NCI-H226 (cell line): ENCODE data around the gene SH2D5.

ENCODE experiments used
- DNase-seq: peaks from one replicate; pipeline ENCODE4 v3.0.0-alpha.2; 2015

Gene SH2D5

GRCh38 chr1:20732588-20733359 lies at the start of gene SH2D5:
SH2D5 (minus strand) TSS chr1:20732703; CDS start chr1:20728044, 4,659 bp downstream.
- DNase-seq: peak; percentile 99

GRCh38 chr1:20775700-20776099 lies 43.2 kb upstream of the SH2D5 start:
- no peak for DNase-seq

- no peak for DNase-seq
Observed at GRCh38 chr1:20771780-20772179, 39.3 kb upstream of the SH2D5 start.

DNA sequence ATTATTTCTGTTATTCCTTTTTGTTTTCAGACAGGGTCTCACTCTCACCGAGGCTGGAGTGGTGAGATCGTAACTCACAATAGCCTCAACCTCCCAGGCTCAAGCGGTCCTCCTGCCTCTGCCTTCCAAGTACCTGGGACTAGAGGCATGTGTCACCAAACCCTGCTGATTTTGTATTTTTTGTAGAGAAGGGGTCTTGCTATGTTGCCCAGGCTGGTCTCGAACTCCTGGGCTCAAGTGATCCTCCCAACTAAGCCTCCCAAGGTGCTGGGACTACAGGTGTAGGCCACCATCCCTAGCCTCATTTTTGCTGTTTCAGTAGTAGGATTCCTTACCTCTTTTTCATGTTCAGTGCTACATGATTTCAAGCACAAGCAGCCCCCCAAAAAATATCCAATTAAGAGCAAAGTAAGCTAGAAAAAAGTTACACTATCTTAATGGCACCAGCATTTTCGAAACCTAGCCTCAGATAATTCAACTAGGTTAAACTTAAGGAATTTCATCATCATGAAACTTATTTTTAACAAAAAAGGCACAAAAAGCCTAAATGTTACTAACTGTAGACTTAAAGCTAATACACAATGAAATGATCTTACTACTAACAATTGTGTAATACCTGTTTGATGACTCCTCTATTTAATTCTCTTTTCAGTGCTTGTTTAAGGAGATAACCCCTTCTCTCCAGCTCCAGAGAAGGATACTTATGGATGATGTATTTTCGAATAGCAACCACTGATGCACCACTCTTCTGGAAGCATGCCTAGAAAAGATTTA lies 38.0 kb upstream of the SH2D5 start:
- DNase-seq: no peak

- DNase-seq: no peak
Observed at GRCh38 chr1:20767271-20767670, 34.8 kb upstream of the SH2D5 start.

GRCh38 chr1:20763417-20763816 lies 30.9 kb upstream of the SH2D5 start:
- no peak for DNase-seq

DNA sequence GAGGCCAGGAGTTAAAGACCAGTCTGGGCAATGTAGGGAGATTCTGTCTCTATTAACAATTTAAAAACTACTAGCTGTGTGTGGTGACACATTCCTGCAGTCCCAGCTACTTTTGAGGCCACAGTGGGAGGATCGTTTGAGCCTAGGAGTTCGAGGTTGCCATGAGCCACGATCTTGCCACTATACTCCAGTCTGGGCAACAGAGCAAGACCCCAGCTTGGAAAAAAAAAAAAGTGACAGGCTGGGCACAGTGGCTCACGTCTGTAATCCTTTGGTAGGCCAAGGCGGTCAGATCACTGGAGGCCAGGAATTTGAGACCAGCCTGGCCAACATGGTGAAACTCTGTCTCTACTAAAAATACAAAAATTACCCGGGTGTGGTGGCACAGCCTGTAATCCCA lies 27.8 kb upstream of the SH2D5 start:
- DNase-seq: no peak

DNA sequence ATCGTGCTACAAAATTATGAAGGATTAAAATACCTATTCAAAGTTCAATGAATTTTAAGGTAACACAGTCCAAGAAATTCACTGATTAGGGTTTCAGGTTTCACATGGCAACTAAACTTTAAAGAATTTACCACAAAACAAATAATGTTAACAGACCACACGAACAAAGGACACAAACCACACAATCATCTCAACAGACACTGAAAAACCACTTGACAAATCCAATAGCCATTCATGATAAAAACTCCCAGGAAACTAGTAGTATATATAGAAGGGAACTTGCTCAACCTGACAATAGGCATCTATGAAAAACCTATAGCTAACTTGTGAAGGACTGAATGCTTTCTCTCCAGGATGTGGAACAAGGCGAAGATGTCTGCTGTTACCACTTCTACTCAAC lies 21.1 kb upstream of the SH2D5 start:
- DNase-seq: no peak

GRCh38 chr1:20751462-20751990 lies 19.0 kb upstream of the SH2D5 start:
- DNase-seq: no peak

DNA sequence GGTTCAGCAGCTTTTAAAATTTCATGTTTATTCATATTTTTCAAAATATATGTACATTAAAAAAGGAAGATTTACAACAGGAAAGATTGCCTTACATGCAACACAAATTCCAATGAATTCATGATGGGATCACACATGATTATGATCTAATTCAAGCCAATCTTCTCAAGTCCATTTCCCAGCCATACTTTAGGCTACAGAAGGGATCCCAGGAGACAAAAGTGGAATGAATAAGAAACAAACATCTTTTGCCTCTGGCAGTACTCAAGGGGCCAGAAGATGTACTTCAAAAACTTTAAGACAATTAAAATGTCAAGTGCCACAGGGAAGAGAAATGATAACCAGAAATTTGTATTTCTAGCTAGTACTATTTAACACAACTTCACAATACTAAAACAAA lies 10.2 kb upstream of the SH2D5 start:
- DNase-seq: no peak

GRCh38 chr1:20740781-20741180 lies 8.3 kb upstream of the SH2D5 start:
- DNase-seq: no peak

GRCh38 chr1:20739225-20739624 lies 6.7 kb upstream of the SH2D5 start:
- DNase-seq: peak; percentile 48

DNA sequence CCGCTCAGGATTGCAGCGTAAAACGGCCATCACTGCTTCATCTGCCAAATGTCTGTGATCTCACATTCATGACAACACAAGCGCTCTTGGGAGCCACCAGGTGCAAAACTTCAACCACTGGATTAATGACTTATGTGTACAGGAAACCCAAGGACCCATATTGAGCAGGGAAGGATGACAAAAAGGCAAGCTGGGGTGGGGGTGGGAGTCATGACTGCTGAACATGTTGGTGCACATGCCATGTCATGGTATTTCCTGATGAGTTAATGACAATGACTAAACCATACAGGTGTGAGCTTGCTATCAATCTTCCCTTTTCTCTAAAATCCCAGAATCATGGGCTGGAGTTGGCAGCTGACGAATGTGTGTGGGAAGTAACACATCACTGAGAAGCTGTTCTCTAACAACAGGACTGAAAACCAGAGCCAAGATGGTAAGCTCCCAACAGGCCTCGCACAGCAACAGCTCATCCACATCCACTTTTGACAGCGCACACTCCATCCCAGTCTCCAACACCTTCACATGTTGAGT lies 3.1 kb upstream of the SH2D5 start:
- DNase-seq: no peak

DNA sequence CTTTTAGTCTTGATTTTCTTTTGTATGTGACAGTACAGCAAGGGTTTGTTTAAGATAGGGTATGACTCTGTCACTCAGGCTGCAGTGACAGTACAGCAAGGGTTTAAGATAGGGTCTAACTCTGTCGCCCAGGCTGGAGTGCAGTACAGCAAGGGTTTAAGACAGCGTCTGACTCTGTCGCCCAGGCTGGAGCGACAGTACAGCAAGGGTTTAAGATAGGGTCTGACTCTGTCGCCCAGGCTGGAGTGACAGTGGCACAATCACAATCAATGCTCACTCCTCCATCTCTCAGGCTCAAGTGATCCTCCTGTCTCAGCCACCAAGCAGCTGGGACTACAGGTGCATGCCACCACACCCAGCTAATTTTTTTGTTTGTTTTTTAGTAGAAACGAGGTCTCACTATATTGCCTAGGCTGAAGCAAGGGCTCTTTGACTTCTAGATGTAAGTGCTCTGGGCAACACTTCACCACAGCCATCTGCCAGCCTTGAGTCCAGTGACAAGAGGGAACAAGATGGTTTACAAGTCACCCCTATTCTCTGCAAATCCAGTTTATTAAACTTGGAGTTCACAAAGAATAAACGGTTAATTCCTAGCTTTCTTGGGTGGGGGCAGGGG lies 965 bp upstream of the SH2D5 start:
- DNase-seq: no peak

- DNase-seq: peak; percentile 90
Observed at GRCh38 chr1:20732071-20732587, 374 bp downstream of the SH2D5 start.

GRCh38 chr1:20731057-20731991 lies 1.2 kb downstream of the SH2D5 start:
- no peak for DNase-seq

DNA sequence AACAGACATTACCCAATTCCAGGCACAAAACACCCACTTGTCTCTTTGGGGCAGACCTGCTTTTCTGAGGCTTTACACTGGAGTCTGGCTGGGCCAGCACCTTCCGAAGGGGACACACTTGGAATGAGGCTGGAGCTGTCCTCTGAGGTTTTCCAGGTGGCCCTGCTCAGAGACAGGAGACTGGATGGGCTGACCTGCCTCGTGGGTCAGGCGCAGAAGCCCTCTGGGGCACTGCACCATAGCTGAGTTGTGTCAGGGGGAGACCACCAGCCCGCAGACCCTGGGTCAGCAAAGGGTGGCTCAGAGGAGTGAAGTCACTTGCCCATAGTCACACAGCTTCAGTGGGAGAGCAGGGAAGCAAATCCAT lies 1.8 kb downstream of the SH2D5 start:
- DNase-seq: no peak

- DNase-seq: no peak
Observed at GRCh38 chr1:20729990-20730689, 2.4 kb downstream of the SH2D5 start.

DNA sequence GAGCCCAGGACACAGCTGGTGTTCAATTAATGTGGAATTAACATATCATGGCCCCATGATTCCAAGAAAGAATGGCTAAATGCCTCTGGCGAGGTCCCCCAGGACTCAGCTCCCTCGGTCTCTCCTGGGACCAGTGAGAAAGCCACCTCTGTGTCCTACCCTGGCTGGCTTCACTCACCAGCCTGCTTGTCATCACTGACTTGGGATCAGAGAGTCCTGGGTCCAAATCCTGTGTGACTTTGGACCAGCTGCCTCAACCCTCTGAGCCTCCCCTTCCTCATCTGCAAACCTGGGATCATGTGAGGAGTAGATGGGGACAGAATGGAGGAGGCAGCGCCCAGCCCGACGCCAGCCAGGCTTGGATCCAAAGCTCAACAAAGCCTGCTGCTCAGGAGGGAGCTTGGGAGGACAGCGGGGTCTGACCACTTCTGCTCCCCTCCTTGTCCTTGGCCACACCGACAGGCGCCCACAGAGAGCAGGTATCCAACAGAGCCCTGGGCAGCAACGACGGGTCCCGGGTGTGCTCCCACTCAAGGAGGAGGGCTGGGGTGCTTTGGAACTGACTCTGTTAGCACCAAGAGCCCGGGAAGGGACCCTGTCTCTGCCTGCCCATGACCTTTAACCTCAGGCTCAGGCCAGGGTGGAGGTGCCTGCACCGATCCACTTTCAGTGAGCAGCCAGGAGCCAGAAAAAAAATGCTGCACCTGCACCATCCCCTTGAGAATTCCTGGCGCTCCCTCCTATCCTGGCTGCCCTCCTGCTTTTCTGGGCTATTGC lies 3.2 kb downstream of the SH2D5 start:
- DNase-seq: no peak

- no peak for DNase-seq
Observed at GRCh38 chr1:20728371-20729154, 3.9 kb downstream of the SH2D5 start.
